HG03159 (cell line): ENCODE results near the gene LRP5.

ENCODE experiments used
- ATAC-seq: cut with Tn5 transposase; IDR thresholded peaks from one replicate; pipeline ENCODE4 v1.9.1; 2021; ENCODE audit warnings: mild to moderate bottlenecking, moderate library complexity; ENCODE audit not compliant: unreplicated experiment

Gene LRP5

DNA sequence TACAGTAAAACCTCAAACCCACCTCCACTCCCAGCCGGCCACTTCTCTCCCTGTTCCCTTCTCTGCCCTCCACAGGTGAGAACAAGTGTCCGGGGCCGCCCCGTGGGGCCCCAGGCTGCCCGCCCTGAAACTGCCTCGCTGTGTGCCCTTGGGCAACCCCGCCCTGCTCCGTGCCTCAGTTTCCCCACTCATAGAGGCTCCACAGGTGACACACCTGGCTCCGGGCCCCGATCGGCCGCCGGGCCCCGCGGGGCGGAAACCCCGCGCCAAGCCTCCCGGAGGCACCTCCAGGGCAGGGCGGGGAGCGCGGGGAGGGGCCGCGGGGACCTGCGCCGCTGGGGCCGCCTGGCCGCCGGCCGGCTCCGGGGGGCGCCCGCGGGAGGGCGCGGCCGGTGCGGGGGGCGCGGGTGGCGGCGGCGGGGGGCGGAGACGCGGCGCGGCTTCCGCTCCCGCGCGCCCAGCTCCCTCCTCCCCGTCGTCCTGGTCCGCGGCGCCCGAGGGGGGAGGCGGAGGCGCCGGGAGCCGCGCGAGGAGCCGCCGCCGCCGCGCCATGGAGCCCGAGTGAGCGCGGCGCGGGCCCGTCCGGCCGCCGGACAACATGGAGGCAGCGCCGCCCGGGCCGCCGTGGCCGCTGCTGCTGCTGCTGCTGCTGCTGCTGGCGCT, at the start of gene LRP5:
Gene LRP5 (plus strand): TSS at position 475 of the 663 bp plus-strand sequence. CDS start 124 bp downstream, at position 599.
- ATAC-seq, result no peak

DNA sequence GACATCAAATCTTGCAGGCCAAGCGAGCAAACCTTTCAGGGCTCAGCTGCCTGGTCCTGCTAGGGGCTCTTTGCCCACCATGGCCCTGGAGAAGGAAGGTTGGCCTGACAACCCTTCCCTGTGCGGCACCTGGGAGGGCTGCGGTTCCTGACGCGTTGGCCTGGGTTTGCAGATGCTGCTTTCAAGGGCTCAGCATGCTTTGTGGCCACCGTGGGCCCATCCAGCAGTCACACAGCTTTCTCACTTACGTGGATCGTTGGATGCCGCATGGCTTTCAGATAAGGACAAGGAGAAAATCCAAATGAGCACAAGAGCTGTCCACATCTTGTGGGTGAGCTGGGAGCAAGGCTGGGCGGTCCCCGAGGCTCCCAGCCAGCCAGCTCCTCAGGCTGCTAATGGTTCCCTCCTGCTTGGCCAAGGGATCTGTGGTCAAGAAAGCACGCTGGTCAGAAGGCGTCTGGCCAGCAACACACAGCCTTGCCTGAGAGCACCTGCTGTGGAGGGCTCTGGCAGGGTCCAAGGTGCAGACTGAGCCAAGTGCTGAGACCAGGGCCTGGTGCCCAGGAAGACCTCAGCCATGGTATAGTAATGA, 48.9 kb upstream of the LRP5 start:
- no peak for ATAC-seq

- no peak for ATAC-seq
Measured at GRCh38 chr11:68264244-68264643, 48.1 kb upstream of the LRP5 start.

DNA sequence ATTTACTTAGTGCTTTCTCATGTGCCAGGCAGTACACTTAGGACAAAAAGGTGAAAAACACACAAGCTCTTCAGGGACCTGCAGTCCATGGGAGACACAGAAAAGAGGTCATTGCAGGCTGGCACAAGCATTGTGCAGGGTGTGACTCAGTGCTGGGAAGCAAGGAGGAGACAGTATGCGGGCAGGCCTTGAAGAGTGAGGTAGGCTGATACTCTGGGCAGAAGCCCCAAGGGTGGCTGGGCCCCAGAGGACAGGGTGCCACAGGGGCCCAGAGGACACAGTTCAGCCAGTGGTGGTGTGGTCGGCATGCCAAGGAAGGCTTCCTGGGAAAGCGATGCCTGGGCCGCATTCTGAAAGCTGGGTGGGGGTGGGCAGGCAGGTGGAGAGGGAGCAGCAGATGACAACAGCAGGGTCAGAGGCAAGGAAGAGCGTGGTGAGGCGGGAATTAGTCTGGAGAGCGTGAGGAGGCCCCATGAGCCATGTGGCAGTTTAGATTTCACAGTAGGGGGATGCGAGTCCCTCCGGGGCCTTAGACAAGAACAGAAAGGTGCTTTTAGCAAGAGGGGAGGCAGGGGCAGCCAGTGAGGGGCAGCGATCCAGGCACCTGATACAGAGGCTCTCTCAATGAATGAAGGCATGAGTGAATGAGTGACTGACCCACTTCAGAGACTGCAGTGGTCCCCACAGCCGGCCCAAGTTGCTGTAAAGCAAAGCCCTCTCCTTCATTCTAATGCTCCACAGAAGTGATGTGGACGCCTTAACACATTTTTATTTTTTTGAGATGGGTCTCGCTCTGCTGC, 47.5 kb upstream of the LRP5 start:
- no peak for ATAC-seq

- ATAC-seq, result peak; percentile 54
Measured at GRCh38 chr11:68266121-68266891, 46.1 kb upstream of the LRP5 start.

- no peak for ATAC-seq
Measured at GRCh38 chr11:68266936-68267880, 45.2 kb upstream of the LRP5 start.

DNA sequence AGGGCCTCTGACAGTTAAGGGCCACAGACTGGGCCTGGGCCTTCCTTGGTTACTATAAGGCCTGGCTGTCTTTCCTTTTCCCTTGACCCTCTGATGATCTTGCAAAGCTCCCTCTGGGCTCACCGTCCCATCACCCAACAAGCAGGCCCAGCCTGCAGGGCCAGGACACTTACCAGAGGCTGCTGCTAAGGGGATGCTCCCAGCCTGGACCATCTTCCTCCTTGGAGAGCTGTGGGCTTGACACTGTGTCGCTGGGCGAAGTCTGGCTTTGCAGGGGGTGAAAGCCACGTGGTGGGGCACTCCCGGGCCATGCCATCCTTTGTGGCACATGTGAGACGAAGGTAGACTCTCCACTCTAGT, 44.5 kb upstream of the LRP5 start:
- no peak for ATAC-seq

DNA sequence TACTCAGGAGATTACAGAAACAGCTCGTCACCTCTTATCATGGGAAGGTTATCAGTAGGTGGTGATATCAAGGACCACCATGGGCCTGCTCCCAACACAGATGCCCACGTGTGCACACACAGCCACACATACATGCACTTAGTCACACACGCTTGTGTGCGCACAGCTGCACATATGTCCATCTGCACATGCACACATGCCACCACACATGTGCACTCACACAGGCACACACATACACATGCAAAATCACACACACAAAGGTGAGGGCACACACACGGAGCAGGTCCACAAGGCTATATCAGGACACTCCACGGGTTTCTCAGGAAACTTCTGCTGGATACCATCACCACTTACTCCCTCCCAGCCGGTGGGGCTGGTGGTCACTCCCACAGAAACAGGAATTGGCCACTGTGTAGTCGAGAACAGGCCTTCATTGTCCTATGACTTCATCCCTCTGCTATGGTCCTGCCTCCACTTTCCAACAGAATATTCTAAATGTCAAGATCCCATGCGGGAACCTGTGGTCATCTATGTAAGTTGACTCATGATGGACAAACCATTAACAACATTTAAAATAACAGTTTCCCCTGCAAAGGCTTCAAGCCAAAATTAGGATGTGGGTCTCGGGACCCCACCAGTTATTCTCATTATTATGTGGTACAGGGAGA, 42.8 kb upstream of the LRP5 start:
- no peak for ATAC-seq

DNA sequence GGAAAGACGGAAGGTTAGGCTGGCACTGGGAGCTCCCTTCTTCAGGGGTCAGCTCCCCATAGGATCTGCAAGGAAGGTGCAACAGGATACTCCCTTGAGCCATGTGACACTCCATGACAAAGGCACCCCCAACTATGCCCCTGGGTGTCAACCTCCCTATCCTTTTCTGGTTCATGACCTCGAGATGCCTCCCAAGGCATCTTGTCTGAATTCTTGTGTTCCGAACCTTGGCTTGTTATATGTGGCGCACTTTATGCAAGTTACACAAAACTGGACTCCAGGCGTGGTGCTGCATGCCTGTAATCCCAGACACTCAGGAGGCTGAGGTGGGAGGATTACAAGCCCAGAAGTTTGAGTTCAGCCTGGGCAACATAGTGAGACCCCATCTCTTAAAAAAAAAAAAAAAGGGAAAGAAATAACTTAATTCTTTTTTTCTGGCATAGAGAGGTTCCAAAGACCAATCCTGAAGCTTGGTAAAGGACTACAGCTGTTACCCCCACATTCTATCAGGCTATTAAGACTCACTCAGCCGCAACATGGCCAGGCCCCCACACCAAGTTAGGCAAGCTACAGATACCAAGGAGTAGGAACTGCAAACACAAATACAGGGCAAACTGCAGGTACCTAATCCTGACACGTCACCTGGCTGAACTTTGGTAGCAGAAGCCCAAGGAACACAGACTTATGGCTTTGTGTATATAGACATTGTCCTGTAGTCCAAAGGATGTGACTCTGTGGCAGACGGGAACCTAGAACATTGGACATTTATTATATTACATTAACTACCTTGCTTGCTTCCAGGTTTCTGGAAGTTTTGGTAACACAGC, 42.0 kb upstream of the LRP5 start:
- ATAC-seq, result no peak

DNA sequence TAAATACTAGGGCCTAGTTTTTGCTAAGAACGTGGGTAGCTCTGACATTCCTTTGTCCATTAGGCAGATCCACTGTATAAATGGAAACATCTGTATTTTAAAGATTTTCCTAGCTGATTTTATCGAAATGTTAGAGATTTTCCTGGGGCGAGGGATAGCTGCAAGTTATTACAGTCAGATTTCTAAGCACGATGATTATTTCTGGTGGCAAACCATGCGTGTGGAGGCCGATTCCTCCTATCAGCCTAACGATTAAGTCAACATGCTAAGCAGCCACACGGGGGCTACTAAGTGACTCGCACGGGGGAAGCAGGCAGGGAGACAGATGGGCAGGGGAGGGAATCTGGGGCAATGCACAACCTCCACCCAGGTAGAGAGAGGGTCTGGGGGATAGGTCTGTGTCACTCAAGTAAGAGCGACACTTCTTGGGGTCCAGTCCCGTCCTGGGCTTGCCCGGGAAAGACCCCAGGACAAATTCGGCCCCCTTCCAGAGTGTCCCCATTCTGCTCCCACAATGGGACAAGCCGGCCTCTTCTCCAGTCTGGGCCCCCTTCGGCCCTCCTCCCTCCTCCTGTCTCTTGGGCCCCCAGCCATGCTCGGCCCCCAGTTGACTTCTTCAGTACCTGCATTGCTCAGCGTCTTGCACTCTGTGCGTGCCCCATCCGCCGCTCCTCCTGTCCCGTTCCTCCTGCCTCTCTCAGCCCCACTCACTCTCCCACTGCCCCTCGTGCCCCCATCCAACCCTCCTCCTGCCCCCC, 41.2 kb upstream of the LRP5 start:
- peak; percentile 6 for ATAC-seq

- peak; percentile 75 for ATAC-seq
Measured at GRCh38 chr11:68271781-68272608, 40.4 kb upstream of the LRP5 start, which contains the start of gene C11orf24. TSS of gene C11orf24 (minus strand) at chr11:68271973. CDS start at chr11:68263767, 8,206 bp downstream.

DNA sequence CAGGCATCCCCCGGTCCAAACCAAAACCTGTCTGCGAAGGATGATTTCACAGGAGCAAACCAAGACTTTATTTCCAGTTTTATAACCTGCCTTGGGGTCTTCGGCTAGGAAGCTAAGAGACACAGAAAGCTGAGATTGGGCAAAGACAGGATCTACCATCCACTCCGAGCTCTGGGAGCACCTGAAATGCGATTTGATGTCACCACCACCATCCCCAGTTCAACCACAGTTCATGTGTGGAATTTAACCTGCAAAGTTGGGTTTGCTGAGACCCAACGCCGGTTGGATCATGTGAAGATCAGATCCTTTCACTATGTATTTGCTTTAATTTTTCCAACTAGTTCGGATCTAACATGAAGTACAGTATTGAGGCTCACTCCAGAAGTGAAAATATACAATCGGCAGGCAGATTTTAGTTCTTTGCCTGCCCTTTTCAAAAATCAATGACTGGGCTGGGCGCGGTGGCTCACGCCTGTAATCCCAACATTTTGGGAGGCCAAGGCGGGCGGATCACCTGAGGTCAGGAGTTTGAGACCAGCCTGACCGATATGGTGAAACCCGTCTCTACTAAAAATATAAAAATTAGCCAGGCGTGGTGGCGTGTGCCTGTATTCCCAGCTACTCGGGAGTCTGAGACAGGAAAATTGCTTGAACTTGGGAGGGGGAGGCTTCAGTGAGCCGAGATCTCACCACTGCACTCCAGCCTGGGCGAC, 39.2 kb upstream of the LRP5 start:
- ATAC-seq, result no peak

GRCh38 chr11:68274306-68274705, 38.1 kb upstream of the LRP5 start:
- no peak for ATAC-seq

- no peak for ATAC-seq
Measured at GRCh38 chr11:68275721-68276507, 36.5 kb upstream of the LRP5 start.

- ATAC-seq, result no peak
Measured at GRCh38 chr11:68276861-68277260, 35.5 kb upstream of the LRP5 start.

GRCh38 chr11:68279676-68280075, 32.7 kb upstream of the LRP5 start:
- no peak for ATAC-seq
